Kidney (tissue), 14 donors: Measurements from ENCODE around the gene CELA3A. TPM values are rescaled to one million over a fixed set of nuclear protein-coding genes. Genes with fewer than 3 reads are reported as not detected.

Experiments
- DNase-seq, 5 donors: peaks; one replicate each; pipeline ENCODE4 v3.0.0-alpha.2; 2013 to 2020
- FAIRE-seq: peaks from 2 replicates; lab custom pipeline; 2012; peaks lifted over from hg19 to GRCh38; lab: Jason Lieb, UNC
- H3K27ac ChIP-seq, 2 donors: one replicate each; pipeline ENCODE4 v1.7.0; 2013; ENCODE audit warnings: low read depth in 2 of 2, low read length in 2 of 2, inconsistent platforms in 1 of 2
- H3K27me3 ChIP-seq: one replicate; pipeline ENCODE4 v1.7.1; 2013; ENCODE audit warnings: low read length, inconsistent platforms; ENCODE audit not compliant: control insufficient read depth, insufficient read depth
- H3K36me3 ChIP-seq, 3 donors: one replicate each; pipeline versions ENCODE4 v1.7.0 to v1.7.1; 2013; ENCODE audit warnings: low read length in 3 of 3, control low read depth in 1 of 3, inconsistent platforms in 1 of 3; ENCODE audit not compliant: insufficient read depth in 3 of 3, control insufficient read depth in 2 of 3
- H3K4me1 ChIP-seq, 3 donors: one replicate each; pipeline versions ENCODE4 v1.7.0 to v1.7.1; 2013; ENCODE audit warnings: low read length in 3 of 3, inconsistent platforms in 1 of 3, low read depth in 1 of 3; ENCODE audit not compliant: control insufficient read depth in 2 of 3, insufficient read depth in 2 of 3
- H3K4me3 ChIP-seq, 3 donors: one replicate each; pipeline versions ENCODE4 v1.7.0 to v1.8.1; 2013; ENCODE audit warnings: low read length in 3 of 3, control low read depth in 1 of 3, inconsistent platforms in 1 of 3
- H3K9ac ChIP-seq, 3 donors: one replicate each; pipeline versions ENCODE4 v1.7.0 to v1.7.1; 2013; ENCODE audit warnings: low read length in 3 of 3, control low read depth in 1 of 3, inconsistent platforms in 1 of 3
- H3K9me3 ChIP-seq, 3 donors: one replicate each; pipeline versions ENCODE4 v1.7.0 to v1.7.1; 2013; ENCODE audit warnings: low read length in 3 of 3, control low read depth in 1 of 3, inconsistent platforms in 1 of 3; ENCODE audit not compliant: control insufficient read depth in 2 of 3, insufficient read depth in 1 of 3
- intact Hi-C: fragments of 100-400 bp; cut with DNase I; formaldehyde crosslinking; loops from one replicate; pipeline ENCODE4 v1.11.1; 2022
- polyA plus RNA-seq: library from polyadenylated mRNA; stranded (reverse); fragments of 350-450 nt; fragmentation: Illumina TruSeq; extraction: RNeasy Lipid Tissue Mini Kit (QIAGEN cat#74804); gene quantifications from one replicate; pipeline ENCODE4 v1.2.3, GENCODE V29; 2014; ENCODE audit warnings: low read depth, low replicate concordance; ENCODE audit not compliant: insufficient read depth
- total RNA-seq: library from RNA; stranded (reverse); fragmentation: NEBNext Ultra II Directional; extraction: Animal tissue kit (Norgen Biotek cat#: 25700); gene quantifications from one replicate; pipeline ENCODE4 v1.2.1, GENCODE V29; 2021
- TF ChIP-seq, protein P1 (sequence below): IDR thresholded peaks from 3 replicates; pipeline ENCODE4 v1.5.1; 2012; ENCODE audit warnings: mild to moderate bottlenecking, moderate library complexity, borderline replicate concordance; ENCODE audit not compliant: insufficient read depth; ENCODE audit errors: extremely low read depth
- donor health status: control.
- donor health status: control.
- donor health status: control.
- donor health status: control.
- donor health status: control.
- donor health status: DM: yes; HTN: yes; CAD: no.
- donor health status: Normal renal cell carcinoma (clear cell type).

Gene CELA3A
- total and polyA plus RNA-seq, 2 donors from 2014 or later: not detected

DNA sequence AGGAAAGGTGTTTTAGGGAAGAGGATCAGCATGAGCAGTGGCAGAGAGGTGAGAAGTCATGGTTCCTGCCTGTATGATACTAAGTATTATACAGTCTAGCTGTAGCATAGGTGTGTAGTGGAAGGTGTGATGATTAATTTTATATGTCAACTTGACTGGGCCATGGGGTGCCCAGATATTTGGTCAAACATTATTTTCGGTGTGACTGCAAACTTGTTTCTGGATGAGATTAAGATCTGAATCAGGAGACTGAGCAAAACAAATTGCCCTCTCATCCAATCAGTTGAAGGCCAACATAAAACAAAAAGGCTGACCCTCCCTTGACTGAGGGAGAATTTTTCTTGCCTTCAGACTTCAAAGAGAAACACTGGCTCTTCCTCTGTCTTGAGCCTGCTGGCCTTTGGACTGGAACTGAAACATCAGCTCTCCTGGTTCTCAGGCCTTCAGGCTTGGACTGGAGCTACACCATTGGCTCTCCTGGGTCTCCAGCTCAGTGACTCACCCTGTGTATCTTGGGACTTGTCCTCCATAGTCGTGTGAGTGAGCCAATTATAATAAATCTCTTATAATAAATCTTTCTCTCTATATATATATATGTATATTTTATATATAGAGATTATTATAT lies 44.3 kb downstream of the CELA3A start:
- peaks cover 0 to 9% (median 0%) of the 10 kb centered on the region in 3 donors for H3K4me1 ChIP-seq
- H3K27ac ChIP-seq: no peak overlapping the region
- no peaks in the 10 kb centered on the region for H3K36me3 ChIP-seq
- no peaks in the 10 kb centered on the region for H3K27me3 ChIP-seq
- H3K4me3 ChIP-seq: no peak overlapping the region
- no peak overlapping the region for H3K9ac ChIP-seq
- H3K9me3 ChIP-seq: no peaks in the 10 kb centered on the region
- intact Hi-C loops: no loop called here
- no peak for FAIRE-seq
- no peak for DNase-seq
- TF ChIP-seq, protein P1, sequence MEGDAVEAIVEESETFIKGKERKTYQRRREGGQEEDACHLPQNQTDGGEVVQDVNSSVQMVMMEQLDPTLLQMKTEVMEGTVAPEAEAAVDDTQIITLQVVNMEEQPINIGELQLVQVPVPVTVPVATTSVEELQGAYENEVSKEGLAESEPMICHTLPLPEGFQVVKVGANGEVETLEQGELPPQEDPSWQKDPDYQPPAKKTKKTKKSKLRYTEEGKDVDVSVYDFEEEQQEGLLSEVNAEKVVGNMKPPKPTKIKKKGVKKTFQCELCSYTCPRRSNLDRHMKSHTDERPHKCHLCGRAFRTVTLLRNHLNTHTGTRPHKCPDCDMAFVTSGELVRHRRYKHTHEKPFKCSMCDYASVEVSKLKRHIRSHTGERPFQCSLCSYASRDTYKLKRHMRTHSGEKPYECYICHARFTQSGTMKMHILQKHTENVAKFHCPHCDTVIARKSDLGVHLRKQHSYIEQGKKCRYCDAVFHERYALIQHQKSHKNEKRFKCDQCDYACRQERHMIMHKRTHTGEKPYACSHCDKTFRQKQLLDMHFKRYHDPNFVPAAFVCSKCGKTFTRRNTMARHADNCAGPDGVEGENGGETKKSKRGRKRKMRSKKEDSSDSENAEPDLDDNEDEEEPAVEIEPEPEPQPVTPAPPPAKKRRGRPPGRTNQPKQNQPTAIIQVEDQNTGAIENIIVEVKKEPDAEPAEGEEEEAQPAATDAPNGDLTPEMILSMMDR: no peak

DNA sequence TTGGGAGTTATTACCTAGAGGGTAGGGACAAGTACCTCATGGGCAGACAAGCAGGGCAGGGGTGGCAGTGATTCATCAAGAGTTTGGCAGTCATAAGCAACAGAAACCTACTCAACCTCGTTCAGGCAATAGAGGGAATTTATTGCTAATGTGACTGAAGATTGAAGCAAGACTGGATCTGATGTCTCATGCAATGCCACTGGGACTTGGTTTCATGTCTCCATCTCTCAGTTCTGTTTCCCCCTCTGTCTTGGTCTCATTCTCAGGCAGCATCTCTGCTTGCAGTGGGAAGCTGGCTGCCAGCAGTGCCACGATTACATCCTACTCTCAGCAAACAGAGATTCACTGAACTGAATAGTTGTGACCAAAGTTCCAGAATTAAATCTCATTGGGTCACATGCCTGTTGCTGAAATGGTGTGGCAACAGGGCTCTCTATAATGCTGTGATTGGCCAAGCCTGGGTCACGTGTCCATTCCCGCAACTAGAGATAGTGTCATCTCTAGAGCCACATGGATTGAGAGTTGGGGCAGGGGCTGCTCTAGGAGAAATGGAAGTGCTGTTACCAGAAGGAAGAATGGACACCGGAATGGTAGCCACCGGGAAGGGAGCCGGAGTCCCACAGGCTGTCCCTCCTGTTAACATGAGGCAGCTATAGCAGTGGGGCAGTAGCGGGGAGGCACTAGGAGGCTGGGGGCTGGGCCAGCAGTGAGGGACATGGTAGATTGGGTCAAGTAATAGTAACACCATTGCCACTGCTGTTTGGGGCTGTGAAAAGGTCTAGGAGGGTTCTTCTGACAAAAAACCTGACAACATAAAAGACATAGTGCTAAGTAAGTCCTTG lies 47.1 kb downstream of the CELA3A start:
- no peaks in the 10 kb centered on the region for H3K27me3 ChIP-seq
- intact Hi-C loops: no loop called here
- H3K9ac ChIP-seq: peak overlapping the region in 2 of 3 donors; percentile 4 to 32
- TF ChIP-seq, protein P1: no peak
- H3K9me3 ChIP-seq: no peaks in the 10 kb centered on the region
- no peak for FAIRE-seq
- H3K4me1 ChIP-seq: peaks cover 0 to 4% (median 0%) of the 10 kb centered on the region in 3 donors
- no peak overlapping the region for H3K4me3 ChIP-seq
- no peak for DNase-seq
- no peak overlapping the region for H3K27ac ChIP-seq
- no peaks in the 10 kb centered on the region for H3K36me3 ChIP-seq

DNA sequence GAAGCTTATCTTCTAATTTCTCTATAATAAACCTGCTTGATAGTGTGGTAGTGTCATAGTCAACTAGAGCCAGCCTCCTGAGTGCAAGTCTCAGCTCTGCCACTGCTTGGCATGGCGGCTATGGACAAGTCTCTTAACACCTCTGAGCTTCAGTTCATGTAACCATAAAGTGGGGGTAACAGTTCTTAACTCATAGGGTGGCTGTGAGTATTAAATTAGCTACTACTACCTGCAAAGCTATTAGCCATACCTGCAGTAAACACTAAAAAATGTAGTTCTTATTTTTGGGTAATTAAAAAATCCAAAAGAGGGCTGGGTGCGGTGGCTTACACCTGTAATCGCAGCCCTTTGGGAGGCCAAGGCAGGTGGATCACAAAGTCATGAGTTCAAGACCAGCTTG lies 48.9 kb downstream of the CELA3A start:
- Histone ChIP-seq H3K36me3 (no peaks in the 10 kb centered on the region), H3K9me3 (no peaks in the 10 kb centered on the region), H3K4me1 (peaks cover 5 to 13% (median 9%) of the 10 kb centered on the region in 3 donors), H3K27me3 (no peaks in the 10 kb centered on the region), H3K4me3 (no peak overlapping the region), H3K27ac (no peak overlapping the region), H3K9ac (no peak overlapping the region)
- TF ChIP-seq, protein P1: no peak
- DNase-seq (no peak), FAIRE-seq (no peak)
- intact Hi-C loops: no loop called here
